Pancreas (tissue), 10 donors: ENCODE measurements around the gene PSD. TPM values are rescaled to one million over a fixed set of nuclear protein-coding genes. Genes with fewer than 3 reads are reported as not detected.
A peak's percentile ranks its signal among the peaks of the same experiment; 100 is the strongest.

Experiments
- ATAC-seq, 4 donors: fragments of 200-7000 bp; cut with Tn5 transposase; one replicate each; pipeline versions ENCODE4 v1.8.0 to v1.9.1; 2020; ENCODE audit warnings: mild to moderate bottlenecking in 4 of 4, moderate library complexity in 4 of 4
- DNase-seq, 6 donors: peaks; one replicate each; pipeline ENCODE4 v3.0.0-alpha.2; 2020
- FAIRE-seq: peaks from 2 replicates; lab custom pipeline; 2012; peaks lifted over from hg19 to GRCh38; lab: Jason Lieb, UNC
- H3K27ac ChIP-seq, 4 donors: fragments of 200-600 bp; sonication (generic); 1 replicate in 3 of 4; 2 replicates in 1 of 4; pipeline versions ENCODE4 v1.5.0 to v1.8.0; 2020
- H3K27me3 ChIP-seq, 4 donors: fragments of 200-600 bp; one replicate each; pipeline ENCODE4 v1.8.0; 2021
- H3K36me3 ChIP-seq, 3 donors: fragments of 200-600 bp; sonication (generic) in 1 of 3; one replicate each; pipeline versions ENCODE4 v1.5.0 to v1.8.0; 2020 to 2021
- H3K4me1 ChIP-seq, 3 donors: fragments of 200-600 bp; one replicate each; pipeline ENCODE4 v1.8.0; 2021
- H3K4me3 ChIP-seq, 4 donors: fragments of 200-600 bp; sonication (generic) in 2 of 4; one replicate each; pipeline versions ENCODE4 v1.5.0 to v1.8.0; 2020 to 2021
- H3K9me3 ChIP-seq, 4 donors: fragments of 200-600 bp; one replicate each; pipeline ENCODE4 v1.8.0; 2021
- CTCF ChIP-seq, 4 donors: fragments of 200-600 bp; sonication (generic) in 3 of 4; IDR thresholded peaks; one replicate each; pipeline versions ENCODE4 v1.5.0 to v1.8.0; 2021; ENCODE audit warnings: antibody characterized with exemption in 4 of 4
- WGBS, 2 donors: extraction: QIAGEN DNeasy Blood & Tissue Kit; methylation state at CpG; one replicate each; pipeline ENCODE4 v1.1.7; 2013; 5-methylcytosine and 5-hydroxymethylcytosine counted together
- intact Hi-C, 3 donors: fragments of 100-400 bp; cut with DNase I; formaldehyde crosslinking; loops; one replicate each; pipeline versions ENCODE4 v1.11.1 to v1.14.2; 2022
- polyA plus RNA-seq, 2 donors: library from polyadenylated mRNA; stranded (reverse); fragments of 200-250 nt; gene quantifications; one replicate each; pipeline ENCODE4 v1.2.3, GENCODE V29; 2013
- total RNA-seq, 6 donors: library from RNA; stranded (reverse); fragmentation: NEBNext Ultra II Directional in 4 of 6; extraction: Animal tissue kit (Norgen Biotek cat#: 25700) in 4 of 6; gene quantifications; one replicate each; pipeline versions ENCODE4 v1.2.1 to v1.2.4, GENCODE V29; 2021 to 2023
- donor health status: healthy with polysubstance abuse.
- donor health status: DM: no; HTN: no; CAD: no; lungs with moderate emphysema.
- donor health status: DM: no; HTN: no; CAD: no.
- donor health status: control.
- donor health status: control.
- donor health status: Bipolar disorder and iron deficiency.
- donor health status: DM: yes; HTN: yes; CAD: no.
- donor health status: DM: no; HTN: no; CAD: no.
- donor health status: DM: no; HTN: no; CAD: no.
- donor health status: DM: yes; HTN: yes; CAD: no.

The PSD gene
- total and polyA plus RNA-seq, 8 donors = 2.1 to 30.9 (median 5.2) TPM

DNA sequence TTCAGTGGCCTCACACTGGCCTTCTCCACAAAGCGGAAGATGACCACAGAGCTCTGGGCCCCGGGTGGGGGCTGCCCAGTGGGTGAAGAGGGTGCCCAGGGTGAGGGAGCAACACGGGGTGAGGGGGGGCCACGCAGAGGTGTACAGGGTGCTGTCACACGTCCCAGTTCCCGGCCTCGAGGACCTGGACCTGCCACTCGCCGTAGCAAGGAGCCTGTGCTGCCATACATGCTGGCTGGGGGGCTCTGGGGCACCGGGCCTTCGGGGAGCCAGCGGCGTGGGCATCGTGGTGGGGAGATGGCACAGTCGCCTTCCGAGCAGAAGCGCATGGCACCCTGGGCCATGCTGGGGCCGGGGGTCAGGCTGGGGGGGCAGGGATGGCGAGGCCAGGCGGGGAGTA, 1.9 kb downstream of the PSD start:
- Histone ChIP-seq H3K27me3 (peaks cover 0 to 11% (median 0%) of the 10 kb centered on the region in 4 donors), H3K9me3 (no peaks in the 10 kb centered on the region), H3K27ac (no peak overlapping the region), H3K36me3 (no peaks in the 10 kb centered on the region), H3K4me1 (peaks cover 0 to 13% (median 0%) of the 10 kb centered on the region in 3 donors), H3K4me3 (no peak overlapping the region)
- DNase-seq = peak in 1 of 6 donors; percentile 71
- no peak for ATAC-seq
- WGBS, 2 donors = 66 to 78% methylated on average over 18 to 20 of the region's 20 CpGs
- TF ChIP-seq CTCF (IDR thresholded peaks at IDR 0.05) = no peak
- intact Hi-C loops = no loop called here
- no peak for FAIRE-seq

- no peak overlapping the region for H3K27ac ChIP-seq
- no peak for TF ChIP-seq CTCF (IDR thresholded peaks at IDR 0.05)
- intact Hi-C loops = no loop called here
- no peak for ATAC-seq
- H3K9me3 ChIP-seq = no peaks in the 10 kb centered on the region
- DNase-seq = peak in 1 of 6 donors; percentile 61
- 67 to 70% methylated on average over 9 of the region's 9 CpGs for WGBS, 2 donors
- no peak for FAIRE-seq
- no peak overlapping the region for H3K4me3 ChIP-seq
- peaks cover 0 to 13% (median 0%) of the 10 kb centered on the region in 3 donors for H3K4me1 ChIP-seq
- no peaks in the 10 kb centered on the region for H3K36me3 ChIP-seq
- H3K27me3 ChIP-seq = peaks cover 0 to 14% (median 0%) of the 10 kb centered on the region in 4 donors
Measured at GRCh38 chr10:102416283-102416682, 2.3 kb downstream of the PSD start.

GRCh38 chr10:102414749-102415148, 3.8 kb downstream of the PSD start:
- ATAC-seq = no peak
- H3K4me3 ChIP-seq = no peak overlapping the region
- DNase-seq = peak in 1 of 6 donors; percentile 70
- H3K27ac ChIP-seq = no peak overlapping the region
- H3K4me1 ChIP-seq = peaks cover 0 to 7% (median 0%) of the 10 kb centered on the region in 3 donors
- H3K36me3 ChIP-seq = no peaks in the 10 kb centered on the region
- no peak for FAIRE-seq
- H3K9me3 ChIP-seq = no peaks in the 10 kb centered on the region
- H3K27me3 ChIP-seq = peaks cover 0 to 21% (median 2%) of the 10 kb centered on the region in 4 donors
- TF ChIP-seq CTCF (IDR thresholded peaks at IDR 0.05) = no peak
- intact Hi-C loops = no loop called here
- WGBS, 2 donors = 35 to 36% methylated on average over 15 to 20 of the region's 20 CpGs

DNA sequence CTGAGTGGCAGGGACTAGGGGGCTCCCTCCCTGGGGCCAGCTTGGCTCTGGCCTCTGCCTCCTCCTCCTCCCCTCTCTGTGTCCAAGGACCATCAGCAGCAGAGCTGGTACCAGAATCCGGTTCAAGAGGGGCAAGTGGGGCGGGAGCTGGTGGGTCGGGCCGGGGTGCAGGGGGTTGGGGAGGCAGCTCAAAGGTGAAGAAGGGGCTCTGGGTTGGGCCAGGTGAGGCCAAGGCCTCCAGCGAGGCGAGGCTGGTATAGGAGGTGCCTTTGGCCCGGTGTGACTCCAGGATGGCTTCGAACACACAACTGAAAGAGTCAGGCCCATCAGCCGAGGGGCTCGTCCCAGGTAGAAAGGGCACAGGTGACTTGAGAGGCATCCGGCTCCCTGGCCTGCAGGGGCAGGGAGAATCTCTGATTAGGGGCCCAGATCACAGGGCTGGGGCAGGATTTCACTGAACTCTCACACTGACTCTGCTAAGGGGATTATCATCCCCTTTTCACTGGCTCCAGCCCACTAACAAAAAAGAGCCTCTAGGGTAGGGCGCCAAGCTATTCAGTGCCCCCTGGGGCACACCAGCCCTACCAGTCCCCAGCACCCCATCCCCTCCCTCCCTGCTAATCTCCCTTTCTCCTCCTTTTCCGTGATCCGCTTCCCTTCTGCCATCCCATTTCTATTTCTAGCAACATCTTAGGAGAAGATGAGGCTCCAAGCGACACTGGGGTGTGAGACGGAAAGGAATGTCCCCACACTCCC, 4.6 kb downstream of the PSD start:
- FAIRE-seq (no peak), ATAC-seq (no peak), DNase-seq (peak in 2 of 6 donors; percentile 16 to 52)
- no peak overlapping the region for H3K27ac ChIP-seq
- no peaks in the 10 kb centered on the region for H3K9me3 ChIP-seq
- no peaks in the 10 kb centered on the region for H3K36me3 ChIP-seq
- intact Hi-C loops = no loop called here
- peaks cover 0 to under 1% (median 0%) of the 10 kb centered on the region in 3 donors for H3K4me1 ChIP-seq
- TF ChIP-seq CTCF (IDR thresholded peaks at IDR 0.05) = no peak
- 59 to 73% methylated on average over 16 of the region's 16 CpGs for WGBS, 2 donors
- no peak overlapping the region for H3K4me3 ChIP-seq
- H3K27me3 ChIP-seq = peaks cover 0 to 21% (median 2%) of the 10 kb centered on the region in 4 donors
